GM10847 (cell line): ENCODE results near the gene PCIF1.

Experiments
- POLR2A ChIP-seq: IDR thresholded peaks from 2 replicates; pipeline ENCODE4 v1.6.1; 2011; ENCODE audit not compliant: insufficient read length; ENCODE audit errors: extremely low read depth

The PCIF1 gene

DNA sequence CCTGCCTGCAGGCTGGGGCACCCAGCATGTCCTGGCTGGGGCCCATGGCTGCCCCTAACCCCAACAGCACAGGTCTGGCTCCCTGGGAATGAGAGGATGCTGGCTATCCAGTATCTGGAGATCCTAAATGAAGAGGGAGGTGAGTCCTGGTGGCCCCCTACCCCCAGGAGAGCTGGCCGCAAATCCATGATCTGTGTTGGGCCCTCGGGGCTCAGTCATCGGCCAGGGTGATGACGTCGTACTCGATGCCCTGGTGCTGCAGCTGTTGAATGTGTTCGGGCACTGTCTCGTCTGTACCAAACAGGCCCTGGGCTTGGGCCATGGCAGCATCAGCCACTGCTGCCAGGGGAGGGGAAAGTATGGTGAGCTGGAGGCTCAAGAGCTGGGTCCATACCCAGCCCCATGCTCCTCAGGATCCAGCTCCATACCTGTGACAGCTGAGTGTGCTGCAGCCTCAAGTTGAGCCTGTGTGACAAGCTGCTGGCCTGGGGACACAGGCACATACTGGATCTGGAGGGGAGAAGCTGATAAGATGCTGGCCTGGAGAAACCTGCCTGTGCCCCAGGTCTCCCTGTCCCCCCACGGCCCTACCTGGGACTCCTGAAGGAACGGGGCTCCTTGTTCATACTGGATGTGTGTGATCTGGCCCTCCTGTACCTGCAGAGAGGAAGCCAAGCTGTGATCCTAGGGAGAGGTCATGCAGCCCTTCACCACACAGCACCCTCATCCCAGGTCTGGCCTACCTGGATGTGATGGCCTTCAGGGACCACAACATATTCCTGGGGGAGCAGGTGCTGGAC lies 14.5 kb downstream of the PCIF1 start:
- TF ChIP-seq POLR2A, result no peak

DNA sequence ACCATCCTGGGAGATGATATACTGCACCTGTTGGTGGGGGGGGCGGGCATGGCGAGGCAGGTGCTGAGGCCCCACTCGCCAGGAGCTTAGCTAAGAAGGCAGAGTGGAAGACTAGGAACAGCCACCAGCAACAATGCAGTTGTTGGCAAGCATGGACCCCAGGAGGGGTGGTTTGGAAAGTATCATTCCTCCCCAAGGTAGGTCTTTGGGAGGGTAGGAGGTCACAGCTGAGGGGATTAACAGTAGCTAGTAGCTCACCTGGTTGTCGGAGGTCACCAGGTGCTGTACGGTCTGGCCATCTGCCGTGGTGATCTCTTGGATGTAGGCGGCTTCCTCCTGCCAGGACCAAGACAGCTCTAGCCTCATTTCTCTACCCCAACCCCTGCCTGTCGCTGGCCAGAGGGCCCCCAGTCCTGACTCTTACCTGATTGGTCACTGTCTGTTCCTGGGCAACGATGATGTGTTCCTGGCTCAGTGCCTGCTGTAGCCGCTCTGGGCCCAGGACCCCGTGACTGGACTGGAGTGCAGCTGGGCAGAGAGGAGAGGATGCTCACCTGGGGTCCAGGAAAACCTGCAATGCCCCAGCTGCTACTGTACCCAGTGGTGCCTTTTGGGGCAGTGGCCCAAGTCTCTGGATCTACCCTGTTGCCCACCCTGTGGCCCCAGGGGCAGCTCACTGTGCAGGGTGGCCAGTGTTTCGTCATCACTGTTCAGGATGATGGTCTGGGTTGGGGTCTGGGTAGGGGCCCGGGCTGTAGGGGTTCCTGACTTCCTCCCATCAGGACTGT lies 15.3 kb downstream of the PCIF1 start:
- no peak for TF ChIP-seq POLR2A

DNA sequence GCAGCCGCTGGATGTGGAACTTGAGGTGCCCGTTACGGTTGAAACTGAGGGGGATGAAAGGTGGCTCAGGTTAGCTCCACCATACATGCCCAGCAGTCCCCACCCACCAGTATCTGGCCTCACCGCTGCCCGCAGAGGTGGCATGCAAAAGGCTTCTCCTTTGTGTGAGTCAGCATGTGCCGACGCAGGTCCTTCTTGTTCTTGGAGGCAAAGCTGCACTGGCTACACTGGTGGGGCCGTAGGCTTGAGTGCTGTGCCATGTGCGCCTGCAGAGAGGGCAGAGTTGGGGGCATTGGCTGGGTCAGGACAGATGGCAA lies 15.8 kb downstream of the PCIF1 start:
- no peak for TF ChIP-seq POLR2A

GRCh38 chr20:45951925-45952834 lies 17.7 kb downstream of the PCIF1 start:
- no peak for TF ChIP-seq POLR2A

DNA sequence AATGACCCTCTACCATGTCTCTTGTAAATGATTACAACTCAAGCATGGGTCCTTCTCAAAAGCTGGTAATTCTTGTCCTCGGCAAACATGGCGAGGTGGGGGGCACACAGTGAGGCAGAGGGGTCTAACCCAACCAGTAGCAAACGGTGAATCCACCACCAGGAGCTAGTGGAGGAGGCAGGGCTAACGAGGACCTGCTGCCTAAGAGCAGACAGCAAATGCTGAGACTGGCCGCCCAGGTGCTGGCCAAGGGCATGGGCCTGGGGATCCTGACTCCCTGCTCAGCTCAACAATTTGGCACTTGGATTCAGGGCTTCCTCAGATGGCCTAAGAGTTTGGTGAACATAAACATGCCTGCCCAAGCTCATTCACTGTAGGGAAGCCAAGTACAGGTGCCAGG lies 18.4 kb downstream of the PCIF1 start:
- TF ChIP-seq POLR2A, result no peak

- no peak for TF ChIP-seq POLR2A
Observed at GRCh38 chr20:45953672-45954071, 19.2 kb downstream of the PCIF1 start.

DNA sequence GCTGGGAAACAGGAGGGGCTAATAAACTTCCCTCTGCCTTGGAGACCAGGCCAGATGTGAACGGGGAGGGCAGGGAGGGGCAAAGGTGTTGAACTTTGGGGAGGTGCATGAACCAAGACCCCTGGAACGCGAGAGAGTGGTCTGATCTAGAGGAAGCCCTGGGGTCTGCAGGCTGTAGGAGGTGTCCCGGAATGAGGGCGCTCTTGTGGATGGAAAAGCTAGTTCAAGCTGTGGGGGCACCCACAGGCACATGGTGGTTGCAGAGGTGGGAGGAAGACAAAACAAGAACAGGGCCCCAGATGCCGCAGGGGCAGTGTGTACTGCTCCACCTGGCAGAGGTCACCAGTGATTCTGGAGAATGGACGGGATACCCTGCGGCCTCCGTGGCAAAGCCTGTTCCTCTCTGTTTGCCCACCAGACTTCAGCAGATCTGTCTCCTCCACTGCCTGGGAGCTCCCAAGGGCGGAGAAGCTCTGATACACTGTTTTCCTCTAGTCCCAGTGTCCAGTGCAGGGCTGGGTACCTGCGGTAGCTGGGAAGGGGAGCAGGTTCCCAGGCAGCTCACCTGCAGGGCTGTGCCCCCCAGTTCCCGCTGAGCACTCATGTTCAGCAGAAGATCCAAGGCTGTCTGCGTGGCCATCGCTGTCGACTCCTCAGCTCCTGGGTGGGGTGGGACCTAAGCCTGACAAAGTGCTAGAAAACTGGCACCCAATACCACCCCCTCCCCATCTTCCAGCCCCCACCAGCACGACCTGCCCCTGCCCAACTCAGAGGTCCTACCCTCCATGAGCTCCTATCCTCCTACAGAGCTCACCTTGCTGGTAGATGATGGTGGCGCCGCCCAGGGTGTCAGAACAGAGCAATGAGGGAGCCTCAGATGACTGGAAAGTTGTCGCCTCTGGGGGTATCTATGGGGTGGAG lies 22.8 kb downstream of the PCIF1 start:
- no peak for TF ChIP-seq POLR2A

GRCh38 chr20:45958593-45958992 lies 24.1 kb downstream of the PCIF1 start:
- TF ChIP-seq POLR2A, result no peak

DNA sequence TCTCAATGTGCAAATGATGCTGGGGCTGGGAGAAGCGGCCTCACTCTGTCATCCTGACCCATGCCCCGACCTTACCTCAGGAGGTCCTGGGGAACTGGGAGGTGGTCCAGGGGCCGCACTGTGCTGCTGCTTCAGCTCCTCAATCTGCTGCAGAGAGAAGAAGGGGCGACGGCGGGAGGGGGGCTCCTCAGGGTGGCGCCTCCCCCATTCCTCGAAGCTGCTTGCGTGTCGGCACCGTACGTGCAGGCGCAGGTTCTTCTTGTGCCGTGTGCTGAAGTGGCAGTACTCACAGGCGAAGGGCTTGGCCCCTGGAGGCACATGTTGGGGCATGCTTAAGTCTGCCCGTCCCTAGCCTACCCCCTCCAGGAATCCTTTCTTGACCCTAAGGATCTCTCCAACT lies 24.6 kb downstream of the PCIF1 start:
- TF ChIP-seq POLR2A, result no peak

- TF ChIP-seq POLR2A, result no peak
Observed at GRCh38 chr20:45959956-45960630, 25.6 kb downstream of the PCIF1 start.

DNA sequence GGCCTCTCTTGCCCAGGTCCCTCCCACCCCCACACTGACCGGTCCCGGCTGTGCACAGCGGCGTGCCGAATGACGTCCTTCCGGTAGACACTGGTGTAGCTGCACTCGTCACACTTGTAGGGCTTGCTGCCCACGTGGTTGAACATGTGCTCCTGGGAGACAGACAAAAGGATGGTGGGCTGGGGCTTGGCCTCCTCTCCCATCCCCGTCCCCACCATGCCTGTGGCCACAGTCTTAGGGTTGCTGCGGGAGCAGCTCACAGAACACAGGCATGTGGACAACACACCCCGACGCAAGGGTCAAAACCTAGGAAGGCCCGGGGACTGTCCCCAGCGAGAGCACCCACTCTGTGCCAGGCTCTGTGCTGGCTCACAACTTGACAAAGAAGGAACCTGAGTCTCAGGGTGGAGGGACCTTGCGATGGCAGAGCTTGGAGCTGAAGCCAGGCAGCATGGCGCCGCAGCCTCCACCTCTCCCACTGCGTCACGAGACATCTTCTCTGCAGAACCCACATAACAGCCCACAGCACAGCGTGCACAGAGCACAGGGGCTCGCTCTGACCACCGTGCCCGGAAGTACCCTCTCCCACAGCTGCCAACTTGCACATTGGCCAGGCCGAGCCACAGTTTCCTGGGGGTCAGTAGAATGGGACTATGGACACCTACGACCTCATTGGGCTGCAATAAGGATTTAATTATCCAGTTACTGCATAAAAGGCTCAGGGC lies 27.7 kb downstream of the PCIF1 start:
- no peak for TF ChIP-seq POLR2A

- TF ChIP-seq POLR2A, result no peak
Observed at GRCh38 chr20:45963059-45964005, 28.8 kb downstream of the PCIF1 start.
